LHCN-M2 (cell line): Measurements from ENCODE around the gene MC2R. TPM values are rescaled to one million over a fixed set of nuclear protein-coding genes. Genes with fewer than 3 reads are reported as not detected.
A peak's percentile ranks its signal among the peaks of the same experiment; 100 is the strongest.
"Not testable (repeated sequence)": the region's sequence is repeated elsewhere in the genome, so short reads cannot be mapped to it uniquely, and the experiment has no call there.

Experiments
- DNase-seq: peaks from one replicate; pipeline ENCODE4 v3.0.0-alpha.2; 2012; ENCODE audit warnings: low read depth
- total RNA-seq: library from RNA; depleted of rRNA; stranded (reverse); fragments of >200 nt; gene quantifications from 2 replicates; pipeline ENCODE4 v1.2.3, GENCODE V29; 2014

Gene MC2R
- total RNA-seq, 1 experiment from 2014 or later: not detected

GRCh38 chr18:13893418-13893760 lies 21.9 kb downstream of the MC2R start:
- peak; percentile 22 for DNase-seq

GRCh38 chr18:13892098-13892497 lies 23.2 kb downstream of the MC2R start:
- DNase-seq: no peak

GRCh38 chr18:13890761-13891361 lies 24.5 kb downstream of the MC2R start:
- no peak for DNase-seq

GRCh38 chr18:13889671-13890070 lies 25.7 kb downstream of the MC2R start:
- peak; percentile 74 for DNase-seq

- no peak for DNase-seq
Measured at GRCh38 chr18:13888191-13888716, 27.1 kb downstream of the MC2R start.

GRCh38 chr18:13885009-13885408 lies 30.3 kb downstream of the MC2R start:
- DNase-seq: no peak

GRCh38 chr18:13879937-13880336 lies 35.4 kb downstream of the MC2R start:
- no peak for DNase-seq

GRCh38 chr18:13879492-13879891 lies 35.8 kb downstream of the MC2R start:
- DNase-seq: no peak

GRCh38 chr18:13878857-13879256 lies 36.5 kb downstream of the MC2R start:
- DNase-seq: no peak

- DNase-seq: no peak
Measured at GRCh38 chr18:13877157-13877556, 38.2 kb downstream of the MC2R start.

GRCh38 chr18:13874558-13874957 lies 40.8 kb downstream of the MC2R start:
- no peak for DNase-seq

GRCh38 chr18:13872932-13873331 lies 42.4 kb downstream of the MC2R start:
- DNase-seq: no peak

GRCh38 chr18:13872373-13872772 lies 43.0 kb downstream of the MC2R start:
- DNase-seq: no peak

GRCh38 chr18:13871701-13872100 lies 43.6 kb downstream of the MC2R start:
- no peak for DNase-seq

GRCh38 chr18:13868501-13869271 lies 46.6 kb downstream of the MC2R start:
- no peak for DNase-seq

GRCh38 chr18:13862898-13863297 lies 52.4 kb downstream of the MC2R start:
- DNase-seq: not testable (repeated sequence)

- DNase-seq: no peak
Measured at GRCh38 chr18:13849791-13850190, 65.5 kb downstream of the MC2R start.

- DNase-seq: no peak
Measured at GRCh38 chr18:13836559-13836958, 78.8 kb downstream of the MC2R start.

- no peak for DNase-seq
Measured at GRCh38 chr18:13835202-13835601, 80.1 kb downstream of the MC2R start.

- DNase-seq: no peak
Measured at GRCh38 chr18:13834496-13835015, 80.8 kb downstream of the MC2R start.
